Breast epithelium (tissue), 3 donors: ENCODE data around the gene CCDC51.

Experiments used
- POLR2A ChIP-seq: fragments of 450-650 bp; IDR thresholded peaks from one replicate; pipeline ENCODE4 v1.6.1; 2016; ENCODE audit warnings: antibody characterized with exemption, mild to moderate bottlenecking, moderate library complexity
- TF ChIP-seq, protein P1 (sequence below), 3 donors: fragments of 450-650 bp; IDR thresholded peaks; one replicate each; pipeline ENCODE4 v1.5.1; 2016 to 2017; ENCODE audit warnings: antibody characterized with exemption in 3 of 3, mild to moderate bottlenecking in 3 of 3, moderate library complexity in 3 of 3

DNA sequence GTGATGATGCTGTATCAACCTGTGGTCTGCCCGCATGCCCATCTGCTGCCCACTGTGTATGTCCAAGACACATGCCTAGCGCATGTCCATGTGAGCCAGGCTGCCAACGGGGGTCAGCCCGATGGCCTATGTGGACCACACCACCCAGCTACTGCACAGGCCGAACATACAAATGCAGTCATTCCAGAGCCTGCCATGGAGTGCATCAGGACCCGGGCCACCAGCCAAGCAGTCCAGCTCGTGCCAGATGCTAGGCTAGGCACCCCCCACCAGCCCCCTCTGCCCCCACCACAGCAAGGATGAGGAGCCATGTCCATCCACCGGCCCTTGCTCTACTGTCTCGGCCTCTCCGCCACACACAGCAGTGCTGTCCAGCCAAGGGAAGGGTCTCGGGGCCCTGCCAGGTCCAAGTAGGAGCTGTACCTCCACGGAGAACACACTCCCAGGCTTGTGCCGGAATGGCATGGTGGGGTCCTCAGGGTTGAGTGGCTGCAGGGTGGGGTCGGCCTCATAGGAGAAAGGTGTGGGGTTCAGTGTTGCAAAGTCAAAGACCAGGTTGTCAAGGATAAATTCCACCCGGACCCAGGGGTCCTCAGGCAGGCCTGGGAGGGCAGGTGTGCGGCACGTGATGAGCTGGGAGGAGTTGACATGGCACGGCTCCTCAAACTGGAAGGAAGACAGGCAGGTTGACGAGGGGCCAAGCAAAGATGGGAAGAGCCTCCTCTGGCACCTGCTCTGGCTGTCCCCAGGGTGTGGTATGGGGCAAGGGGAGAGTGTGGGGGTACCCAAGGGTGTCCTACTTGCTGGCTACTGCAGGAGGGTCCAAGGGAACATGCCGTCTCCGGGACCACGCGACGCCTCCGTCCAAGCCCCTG lies 25.3 kb downstream of the CCDC51 start:
- TF ChIP-seq, protein P1, sequence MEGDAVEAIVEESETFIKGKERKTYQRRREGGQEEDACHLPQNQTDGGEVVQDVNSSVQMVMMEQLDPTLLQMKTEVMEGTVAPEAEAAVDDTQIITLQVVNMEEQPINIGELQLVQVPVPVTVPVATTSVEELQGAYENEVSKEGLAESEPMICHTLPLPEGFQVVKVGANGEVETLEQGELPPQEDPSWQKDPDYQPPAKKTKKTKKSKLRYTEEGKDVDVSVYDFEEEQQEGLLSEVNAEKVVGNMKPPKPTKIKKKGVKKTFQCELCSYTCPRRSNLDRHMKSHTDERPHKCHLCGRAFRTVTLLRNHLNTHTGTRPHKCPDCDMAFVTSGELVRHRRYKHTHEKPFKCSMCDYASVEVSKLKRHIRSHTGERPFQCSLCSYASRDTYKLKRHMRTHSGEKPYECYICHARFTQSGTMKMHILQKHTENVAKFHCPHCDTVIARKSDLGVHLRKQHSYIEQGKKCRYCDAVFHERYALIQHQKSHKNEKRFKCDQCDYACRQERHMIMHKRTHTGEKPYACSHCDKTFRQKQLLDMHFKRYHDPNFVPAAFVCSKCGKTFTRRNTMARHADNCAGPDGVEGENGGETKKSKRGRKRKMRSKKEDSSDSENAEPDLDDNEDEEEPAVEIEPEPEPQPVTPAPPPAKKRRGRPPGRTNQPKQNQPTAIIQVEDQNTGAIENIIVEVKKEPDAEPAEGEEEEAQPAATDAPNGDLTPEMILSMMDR (IDR thresholded peaks at IDR 0.05) = no peak
- no peak for TF ChIP-seq POLR2A
